ENCODE results near the gene SLC12A3.

DNA sequence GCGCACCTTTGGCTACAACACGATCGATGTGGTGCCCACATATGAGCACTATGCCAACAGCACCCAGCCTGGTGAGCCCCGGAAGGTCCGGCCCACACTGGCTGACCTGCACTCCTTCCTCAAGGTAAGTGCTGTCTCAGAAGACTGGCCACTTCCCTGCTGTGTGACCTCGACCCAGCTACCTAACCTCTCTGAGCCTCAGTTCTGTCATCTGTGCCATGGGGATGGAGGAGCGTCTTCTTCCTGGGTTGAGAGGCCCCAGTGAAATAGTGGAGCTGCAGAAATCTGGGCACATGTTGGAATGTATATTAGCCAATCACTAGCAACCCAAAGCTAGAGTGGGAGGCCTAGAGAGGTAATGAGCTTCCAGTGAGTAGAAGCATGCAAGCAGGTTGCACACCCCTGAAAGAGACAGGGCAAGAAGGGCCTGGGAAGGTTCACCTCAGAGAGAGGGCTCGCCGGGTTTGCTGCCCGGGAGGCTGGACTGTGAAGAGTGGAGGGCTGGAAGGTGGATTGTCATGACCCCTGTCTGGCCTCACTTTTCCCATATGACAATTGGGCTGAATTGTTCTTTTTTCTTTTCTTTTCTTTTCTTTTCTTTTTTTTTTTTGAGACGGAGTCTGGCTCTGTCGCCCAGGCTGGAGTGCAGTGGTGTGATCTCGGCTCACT is 521 bp downstream of the SLC12A3 start:
- no peak for TF ChIP-seq CTCF (IDR thresholded peaks at IDR 0.05)
- TF ChIP-seq POLR2A (IDR thresholded peaks at IDR 0.05) = no peak
